ENCODE results near the gene MYL10. TPM values are rescaled to one million over a fixed set of nuclear protein-coding genes. Genes with fewer than 3 reads are reported as not detected.

Gene MYL10
- total and polyA plus RNA-seq, 7 donors, result 0.23 to 4.4 TPM; not detected in 5

DNA sequence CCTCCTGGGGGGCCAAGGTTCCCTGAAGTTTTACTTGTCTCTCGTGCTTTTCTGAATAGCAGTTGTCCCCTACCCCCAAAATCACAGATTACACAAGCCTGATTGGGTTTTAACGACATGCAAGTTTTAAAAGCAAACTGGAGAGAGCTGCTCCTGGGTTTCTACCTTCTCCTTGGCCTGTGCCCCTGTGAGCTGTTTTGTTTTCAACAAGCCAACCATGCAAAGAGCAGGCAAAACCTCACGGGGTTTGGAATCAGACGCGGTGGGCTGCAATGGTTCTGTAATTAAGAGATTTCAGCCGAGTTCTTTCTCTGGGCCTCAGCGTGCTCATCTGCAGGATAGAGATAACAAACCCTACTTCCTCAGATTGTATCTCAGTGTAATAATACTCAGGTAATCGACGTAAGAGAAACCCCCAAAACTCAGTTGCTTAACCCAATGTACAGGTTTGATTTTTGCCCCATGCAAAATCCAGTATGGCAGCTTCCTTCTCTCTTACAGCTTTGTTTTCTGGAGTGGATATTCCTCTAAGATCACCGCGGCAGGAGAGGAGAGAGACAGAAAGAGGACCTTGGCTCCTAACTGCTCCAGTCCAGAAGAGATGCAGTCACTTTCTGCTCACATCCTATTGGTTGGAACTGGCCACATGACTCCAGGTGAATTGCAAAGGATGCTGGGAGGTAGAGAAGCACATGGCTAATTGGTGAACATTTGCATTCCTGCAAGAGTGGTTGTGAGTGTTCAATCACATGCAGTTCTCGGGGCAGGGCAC is 42.0 kb downstream of the MYL10 start:
- no peaks in the 10 kb centered on the region for H3K4me1 ChIP-seq
- H3K27me3 ChIP-seq (ENCODE audit: insufficient read depth in 3 of 3, low read length in 2 of 3), result no peaks in the 10 kb centered on the region
- H3K4me3 ChIP-seq, result no peak overlapping the region
- H3K9me3 ChIP-seq, result no peaks in the 10 kb centered on the region
- TF ChIP-seq, protein P1, sequence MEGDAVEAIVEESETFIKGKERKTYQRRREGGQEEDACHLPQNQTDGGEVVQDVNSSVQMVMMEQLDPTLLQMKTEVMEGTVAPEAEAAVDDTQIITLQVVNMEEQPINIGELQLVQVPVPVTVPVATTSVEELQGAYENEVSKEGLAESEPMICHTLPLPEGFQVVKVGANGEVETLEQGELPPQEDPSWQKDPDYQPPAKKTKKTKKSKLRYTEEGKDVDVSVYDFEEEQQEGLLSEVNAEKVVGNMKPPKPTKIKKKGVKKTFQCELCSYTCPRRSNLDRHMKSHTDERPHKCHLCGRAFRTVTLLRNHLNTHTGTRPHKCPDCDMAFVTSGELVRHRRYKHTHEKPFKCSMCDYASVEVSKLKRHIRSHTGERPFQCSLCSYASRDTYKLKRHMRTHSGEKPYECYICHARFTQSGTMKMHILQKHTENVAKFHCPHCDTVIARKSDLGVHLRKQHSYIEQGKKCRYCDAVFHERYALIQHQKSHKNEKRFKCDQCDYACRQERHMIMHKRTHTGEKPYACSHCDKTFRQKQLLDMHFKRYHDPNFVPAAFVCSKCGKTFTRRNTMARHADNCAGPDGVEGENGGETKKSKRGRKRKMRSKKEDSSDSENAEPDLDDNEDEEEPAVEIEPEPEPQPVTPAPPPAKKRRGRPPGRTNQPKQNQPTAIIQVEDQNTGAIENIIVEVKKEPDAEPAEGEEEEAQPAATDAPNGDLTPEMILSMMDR (IDR thresholded peaks at IDR 0.05), result no peak
- ATAC-seq (no peak), DNase-seq (no peak)
- no peaks in the 10 kb centered on the region for H3K36me3 ChIP-seq (ENCODE audit: insufficient read depth in 1 of 2, low read depth in 1 of 2)
- intact Hi-C loops (cut with DNase I), result no loop called here
- WGBS, 3 donors, result 61 to 64% (median 61%) methylated on average over 12 of the region's 12 CpGs
- H3K27ac ChIP-seq, result no peak overlapping the region

DNA sequence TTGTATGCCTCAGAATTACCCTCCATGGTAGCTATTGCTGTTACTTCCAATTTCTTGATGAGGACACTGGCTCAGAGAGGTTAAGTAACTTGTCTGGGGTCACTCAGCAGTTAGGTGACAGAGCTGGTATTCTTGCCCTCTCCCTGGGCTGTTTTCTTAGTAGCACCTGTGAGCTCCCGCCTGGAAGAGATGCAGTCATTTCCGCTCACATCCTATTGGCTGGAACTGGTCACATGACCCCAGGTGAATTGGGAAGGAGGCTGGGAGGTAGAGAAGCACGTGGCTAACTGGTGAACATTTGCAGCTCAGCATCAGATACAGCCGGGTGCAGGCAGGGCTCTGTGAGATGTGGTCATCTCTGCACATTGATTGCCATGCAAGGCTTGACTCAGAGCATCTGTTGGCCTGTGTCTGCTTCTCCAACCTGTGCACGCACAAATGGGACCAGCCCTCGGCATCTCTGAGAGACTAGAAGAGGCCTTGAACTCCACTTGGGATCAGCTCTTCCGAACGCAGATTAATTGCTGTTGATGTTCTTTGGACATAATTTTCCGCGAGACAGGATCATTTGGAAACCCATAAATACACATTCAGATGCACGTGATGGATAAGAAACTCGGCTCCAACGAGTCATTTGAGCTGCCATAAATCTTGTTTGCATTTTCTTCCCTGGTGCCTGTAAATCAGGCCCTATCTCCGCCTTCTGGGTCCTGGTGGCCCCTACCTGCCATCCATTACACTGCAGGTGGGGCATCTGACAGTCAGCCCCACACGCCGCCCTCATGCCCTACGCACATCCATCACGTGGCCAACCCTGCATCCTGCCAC is 42.8 kb downstream of the MYL10 start:
- H3K27me3 ChIP-seq (ENCODE audit: insufficient read depth in 3 of 3, low read length in 2 of 3), result no peaks in the 10 kb centered on the region
- TF ChIP-seq, protein P1 (IDR thresholded peaks at IDR 0.05), result no peak
- H3K9me3 ChIP-seq, result no peaks in the 10 kb centered on the region
- no peak overlapping the region for H3K4me3 ChIP-seq
- DNase-seq (no peak), ATAC-seq (no peak)
- H3K27ac ChIP-seq, result no peak overlapping the region
- intact Hi-C loops (cut with DNase I), result no loop called here
- no peaks in the 10 kb centered on the region for H3K4me1 ChIP-seq
- 59 to 67% (median 60%) methylated on average over 18 of the region's 18 CpGs for WGBS, 3 donors
- H3K36me3 ChIP-seq (ENCODE audit: insufficient read depth in 1 of 2, low read depth in 1 of 2), result no peaks in the 10 kb centered on the region

DNA sequence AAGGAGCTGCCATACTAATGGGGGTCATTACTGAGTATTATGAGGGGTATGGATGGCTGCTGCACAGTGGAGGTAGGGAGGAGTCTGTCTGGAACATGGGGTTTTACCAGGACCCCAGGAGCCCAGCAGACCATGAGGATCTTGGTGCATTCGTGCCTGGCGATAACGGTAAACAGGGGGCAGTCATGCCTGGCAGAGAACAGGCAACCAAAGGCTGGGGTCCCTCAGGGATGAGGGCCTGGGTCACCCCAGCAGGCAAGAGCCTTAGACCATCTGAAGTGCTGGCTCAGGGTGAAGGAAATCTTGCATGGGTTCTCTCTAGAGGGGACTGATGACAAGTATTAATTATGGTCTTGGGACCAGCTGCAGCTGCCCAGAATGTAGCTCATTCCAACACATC is 46.1 kb downstream of the MYL10 start:
- no peak for ATAC-seq
- 85 to 94% (median 89%) methylated on average over 3 of the region's 3 CpGs for WGBS, 3 donors
- Histone ChIP-seq H3K36me3 (ENCODE audit: insufficient read depth in 1 of 2, low read depth in 1 of 2) (no peaks in the 10 kb centered on the region), H3K27ac (no peak overlapping the region), H3K9me3 (no peaks in the 10 kb centered on the region), H3K4me3 (no peak overlapping the region), H3K4me1 (no peaks in the 10 kb centered on the region), H3K27me3 (ENCODE audit: insufficient read depth in 3 of 3, low read length in 2 of 3) (no peaks in the 10 kb centered on the region)
- intact Hi-C loops (cut with DNase I), result no loop called here
- TF ChIP-seq, protein P1 (IDR thresholded peaks at IDR 0.05), result no peak
- no peak for DNase-seq

DNA sequence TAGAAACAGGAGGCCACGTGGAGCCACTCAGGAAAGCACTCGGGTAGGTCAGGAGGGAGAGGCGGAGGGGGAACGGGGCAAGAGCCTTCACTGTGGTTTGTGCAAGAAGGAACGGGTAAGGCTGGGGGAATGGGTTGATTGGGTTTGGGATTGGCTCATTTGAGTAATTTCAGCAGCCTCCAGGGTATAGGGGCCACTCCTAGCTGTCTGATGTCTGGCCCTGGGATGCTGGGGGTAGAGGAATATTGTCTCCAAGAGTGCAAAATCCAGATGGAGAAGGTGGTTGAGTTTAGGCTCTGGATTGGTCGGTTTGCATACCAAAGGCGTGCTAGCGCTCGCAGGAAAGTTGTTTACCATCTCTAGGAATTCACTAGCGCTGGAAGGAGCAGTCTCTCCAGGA is 47.2 kb downstream of the MYL10 start:
- H3K9me3 ChIP-seq, result no peaks in the 10 kb centered on the region
- no peak overlapping the region for H3K27ac ChIP-seq
- TF ChIP-seq, protein P1 (IDR thresholded peaks at IDR 0.05), result no peak
- no peaks in the 10 kb centered on the region for H3K4me1 ChIP-seq
- H3K27me3 ChIP-seq (ENCODE audit: insufficient read depth in 3 of 3, low read length in 2 of 3), result no peaks in the 10 kb centered on the region
- WGBS, 3 donors, result 75 to 76% (median 75%) methylated on average over 10 of the region's 10 CpGs
- ATAC-seq (no peak), DNase-seq (no peak)
- intact Hi-C loops (cut with DNase I), result no loop called here
- H3K36me3 ChIP-seq (ENCODE audit: insufficient read depth in 1 of 2, low read depth in 1 of 2), result no peaks in the 10 kb centered on the region
- H3K4me3 ChIP-seq, result no peak overlapping the region
